ENCODE data around the gene GNE. TPM values are rescaled to one million over a fixed set of nuclear protein-coding genes. Genes with fewer than 3 reads are reported as not detected.

Gene GNE
- total and polyA plus RNA-seq, 7 experiments from 2014 or later: 6.4 to 18.5 (median 13.1) TPM

- Mint-ChIP-seq H3K36me3 (peaks cover 3 to 42% (median 18%) of the 10 kb centered on the region in 5 donors), H3K27me3 (no peaks in the 10 kb centered on the region), H3K9me3 (peaks cover 0 to 5% (median 0%) of the 10 kb centered on the region in 11 donors), H3K4me3 (peak overlapping the region in 2 of 10 donors; percentile 42 to 64), H3K4me1 (peaks cover 24 to 55% (median 48%) of the 10 kb centered on the region in 7 donors), H3K27ac (peak overlapping the region; percentile 29 to 86 (median 72))
- peaks cover 3 to 69% (median 6%) of the 10 kb centered on the region in 3 experiments for H3K36me3 ChIP-seq (ENCODE audit: control insufficient read depth in 2 of 3, insufficient read depth in 3 of 3, low read length in 3 of 3)
- intact Hi-C loops (cut with micrococcal nuclease): no loop called here
- CTCF ChIA-PET: interaction anchor here (1.2 to 1.7 kb wide), 3 partner anchors 28 to 115 kb away, joined by 3 to 4 read pairs (median 3); no protein-coding TSS in a partner anchor
- POLR2A ChIA-PET: interaction anchor here (0.6 kb wide), 1 partner anchor 15 kb away, joined by 3 read pairs; no protein-coding TSS in a partner anchor
- H3K4me3 ChIP-seq (ENCODE audit: low read length): no peak overlapping the region
- H3K27me3 ChIP-seq (ENCODE audit: control insufficient read depth in 2 of 2, insufficient read depth in 2 of 2, low read length in 2 of 2): no peaks in the 10 kb centered on the region
- ATAC-seq: no peak
- peaks cover 0 to 3% (median 0%) of the 10 kb centered on the region in 3 experiments for H3K9me3 ChIP-seq (ENCODE audit: control insufficient read depth in 2 of 3, low read length in 3 of 3)
- peak in 1 of 9 donors; percentile 6 for DNase-seq
- peaks cover 0 to 18% of the 10 kb centered on the region in 2 donors for H3K4me1 ChIP-seq (ENCODE audit: control insufficient read depth in 2 of 2, insufficient read depth in 2 of 2, low read length in 2 of 2)
- H3K27ac ChIP-seq (ENCODE audit: low read depth, low read length): peak overlapping the region; percentile 36
These were observed 40.8 kb downstream of the GNE start for GRCh38 chr9:36217256-36217968.

DNA sequence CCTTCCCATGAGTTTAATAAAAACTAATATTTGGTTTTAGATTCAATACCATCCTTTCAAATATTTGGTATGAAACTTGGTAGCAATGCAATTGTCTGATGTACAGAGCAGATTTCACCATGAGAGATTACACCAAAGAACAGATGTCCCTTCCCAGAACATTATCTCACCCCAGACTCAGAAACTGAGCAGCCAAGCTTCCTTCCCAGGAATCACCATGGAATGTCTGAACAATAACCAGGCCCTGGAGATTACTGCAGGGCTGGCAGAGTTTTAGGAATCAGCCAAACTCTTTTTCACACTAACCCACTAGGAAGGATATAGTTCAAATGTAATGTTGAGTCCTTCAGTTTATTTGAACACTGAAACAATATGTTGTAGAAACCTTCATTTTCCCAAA is 43.7 kb downstream of the GNE start:
- H3K36me3 ChIP-seq (ENCODE audit: control insufficient read depth in 2 of 3, insufficient read depth in 3 of 3, low read length in 3 of 3): peaks cover 0 to 69% (median 16%) of the 10 kb centered on the region in 3 experiments
- peaks cover 0 to 18% of the 10 kb centered on the region in 2 donors for H3K4me1 ChIP-seq (ENCODE audit: control insufficient read depth in 2 of 2, insufficient read depth in 2 of 2, low read length in 2 of 2)
- Mint-ChIP-seq H3K27ac (peak overlapping the region in 7 of 9 donors; percentile 7 to 86 (median 52)), H3K4me3 (no peak overlapping the region), H3K27me3 (no peaks in the 10 kb centered on the region), H3K36me3 (peaks cover 13 to 46% (median 23%) of the 10 kb centered on the region in 5 donors), H3K4me1 (peaks cover 30 to 77% (median 63%) of the 10 kb centered on the region in 7 donors), H3K9me3 (no peaks in the 10 kb centered on the region)
- ATAC-seq: no peak
- ChIA-PET POLR2A (no interaction called here), CTCF (no interaction called here)
- H3K27ac ChIP-seq (ENCODE audit: low read depth, low read length): peak overlapping the region; percentile 18
- H3K4me3 ChIP-seq (ENCODE audit: low read length): no peak overlapping the region
- intact Hi-C loops (cut with micrococcal nuclease): no loop called here
- no peaks in the 10 kb centered on the region for H3K27me3 ChIP-seq (ENCODE audit: control insufficient read depth in 2 of 2, insufficient read depth in 2 of 2, low read length in 2 of 2)
- H3K9me3 ChIP-seq (ENCODE audit: control insufficient read depth in 2 of 3, low read length in 3 of 3): no peaks in the 10 kb centered on the region
- DNase-seq: no peak

DNA sequence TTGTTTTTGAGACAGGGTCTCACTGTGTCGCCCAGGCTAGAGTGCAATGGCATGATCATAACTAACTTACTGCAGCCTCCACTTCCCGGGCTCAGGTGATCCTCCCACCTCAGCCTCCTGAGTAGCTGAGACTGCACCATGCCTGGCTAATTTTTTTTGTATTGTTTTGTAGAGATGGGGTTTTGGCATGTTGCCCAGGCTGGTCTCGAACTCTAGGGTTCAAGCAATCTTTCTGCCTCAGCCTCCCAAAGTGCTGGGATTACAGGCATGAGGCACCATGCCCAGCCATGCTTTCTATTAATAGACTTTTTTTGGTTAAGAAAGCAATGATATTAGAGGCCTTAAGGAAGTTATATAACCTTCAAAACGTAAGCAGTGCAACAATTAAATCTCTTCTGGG is 44.3 kb downstream of the GNE start:
- H3K4me1 ChIP-seq (ENCODE audit: control insufficient read depth in 2 of 2, insufficient read depth in 2 of 2, low read length in 2 of 2): peaks cover 0 to 18% of the 10 kb centered on the region in 2 donors
- no peak overlapping the region for H3K4me3 ChIP-seq (ENCODE audit: low read length)
- CTCF ChIA-PET: no interaction called here
- intact Hi-C loops (cut with micrococcal nuclease): no loop called here
- Mint-ChIP-seq H3K27me3 (no peaks in the 10 kb centered on the region), H3K9me3 (no peaks in the 10 kb centered on the region), H3K36me3 (peaks cover 13 to 48% (median 23%) of the 10 kb centered on the region in 5 donors), H3K27ac (peak overlapping the region in 3 of 9 donors; percentile 35 to 71 (median 61)), H3K4me3 (no peak overlapping the region), H3K4me1 (peaks cover 34 to 78% (median 63%) of the 10 kb centered on the region in 7 donors)
- ATAC-seq (no peak), DNase-seq (no peak)
- no peaks in the 10 kb centered on the region for H3K9me3 ChIP-seq (ENCODE audit: control insufficient read depth in 2 of 3, low read length in 3 of 3)
- H3K36me3 ChIP-seq (ENCODE audit: control insufficient read depth in 2 of 3, insufficient read depth in 3 of 3, low read length in 3 of 3): peaks cover 0 to 69% (median 16%) of the 10 kb centered on the region in 3 experiments
- POLR2A ChIA-PET: interaction anchor here (1.0 to 1.6 kb wide), 3 partner anchors 12 to 23 kb away, joined by 3 to 4 read pairs (median 4); partner anchors contain the start of gene CLTA
- H3K27ac ChIP-seq (ENCODE audit: low read depth, low read length): no peak overlapping the region
- no peaks in the 10 kb centered on the region for H3K27me3 ChIP-seq (ENCODE audit: control insufficient read depth in 2 of 2, insufficient read depth in 2 of 2, low read length in 2 of 2)

DNA sequence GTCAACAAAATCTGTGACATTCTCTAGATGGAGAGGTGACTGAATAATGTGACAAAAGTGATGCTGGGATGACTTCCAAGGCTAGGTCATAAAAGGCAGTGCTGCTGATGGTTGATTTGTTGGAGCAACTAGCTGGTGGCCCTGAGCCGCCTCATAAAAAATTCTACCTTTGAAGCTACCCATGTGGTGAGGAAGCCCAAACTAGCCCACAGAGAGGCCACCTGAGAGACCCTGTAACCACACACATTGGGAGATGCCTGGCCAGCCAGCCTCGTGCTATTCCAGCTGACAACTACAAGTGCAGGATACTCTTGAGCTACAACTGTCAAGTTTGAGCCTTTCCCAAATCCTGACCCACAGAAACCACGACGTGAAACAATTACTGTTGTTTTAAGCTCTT is 44.9 kb downstream of the GNE start:
- POLR2A ChIA-PET: interaction anchor here (0.6 to 1.6 kb wide), 5 partner anchors 11 to 81 kb away, joined by 3 to 4 read pairs (median 3); partner anchors contain the start of gene CLTA
- no peaks in the 10 kb centered on the region for H3K27me3 Mint-ChIP-seq

GRCh38 chr9:36211510-36211909 is 46.7 kb downstream of the GNE start:
- no peaks in the 10 kb centered on the region for H3K9me3 Mint-ChIP-seq
- Histone ChIP-seq H3K4me1 (ENCODE audit: control insufficient read depth in 2 of 2, insufficient read depth in 2 of 2, low read length in 2 of 2) (peaks cover 5 to 12% of the 10 kb centered on the region in 2 donors), H3K4me3 (ENCODE audit: low read length) (no peak overlapping the region), H3K9me3 (ENCODE audit: control insufficient read depth in 2 of 3, low read length in 3 of 3) (no peaks in the 10 kb centered on the region), H3K36me3 (ENCODE audit: control insufficient read depth in 2 of 3, insufficient read depth in 3 of 3, low read length in 3 of 3) (peaks cover 3 to 77% (median 24%) of the 10 kb centered on the region in 3 experiments), H3K27me3 (ENCODE audit: control insufficient read depth in 2 of 2, insufficient read depth in 2 of 2, low read length in 2 of 2) (no peaks in the 10 kb centered on the region), H3K27ac (ENCODE audit: low read depth, low read length) (no peak overlapping the region)
- CTCF ChIA-PET: no interaction called here
- intact Hi-C loops (cut with micrococcal nuclease): no loop called here
- POLR2A ChIA-PET: no interaction called here
- H3K36me3 Mint-ChIP-seq: peaks cover 10 to 57% (median 20%) of the 10 kb centered on the region in 5 donors
- no peak overlapping the region for H3K4me3 Mint-ChIP-seq
- DNase-seq (no peak), ATAC-seq (no peak)
- peak overlapping the region in 6 of 9 donors; percentile 28 to 54 (median 38) for H3K27ac Mint-ChIP-seq
- peaks cover 28 to 80% (median 65%) of the 10 kb centered on the region in 7 donors for H3K4me1 Mint-ChIP-seq
- no peaks in the 10 kb centered on the region for H3K27me3 Mint-ChIP-seq

More for the DNA sequence above, 44.9 kb downstream of the GNE start:
- peaks cover under 1 to 17% of the 10 kb centered on the region in 2 donors for H3K4me1 ChIP-seq (ENCODE audit: control insufficient read depth in 2 of 2, insufficient read depth in 2 of 2, low read length in 2 of 2)
- H3K36me3 Mint-ChIP-seq: peaks cover 13 to 47% (median 23%) of the 10 kb centered on the region in 5 donors
- peaks cover 30 to 78% (median 63%) of the 10 kb centered on the region in 7 donors for H3K4me1 Mint-ChIP-seq
- no peaks in the 10 kb centered on the region for H3K9me3 Mint-ChIP-seq
- H3K4me3 ChIP-seq (ENCODE audit: low read length): no peak overlapping the region
- no peak overlapping the region for H3K4me3 Mint-ChIP-seq
- intact Hi-C loops (cut with micrococcal nuclease): no loop called here
- no peak for ATAC-seq
- no peaks in the 10 kb centered on the region for H3K27me3 ChIP-seq (ENCODE audit: control insufficient read depth in 2 of 2, insufficient read depth in 2 of 2, low read length in 2 of 2)
- DNase-seq: no peak
- H3K9me3 ChIP-seq (ENCODE audit: control insufficient read depth in 2 of 3, low read length in 3 of 3): no peaks in the 10 kb centered on the region
- H3K36me3 ChIP-seq (ENCODE audit: control insufficient read depth in 2 of 3, insufficient read depth in 3 of 3, low read length in 3 of 3): peaks cover 0 to 69% (median 21%) of the 10 kb centered on the region in 3 experiments
- no peak overlapping the region for H3K27ac ChIP-seq (ENCODE audit: low read depth, low read length)
- peak overlapping the region in 5 of 9 donors; percentile 25 to 71 (median 61) for H3K27ac Mint-ChIP-seq
- CTCF ChIA-PET: no interaction called here

DNA sequence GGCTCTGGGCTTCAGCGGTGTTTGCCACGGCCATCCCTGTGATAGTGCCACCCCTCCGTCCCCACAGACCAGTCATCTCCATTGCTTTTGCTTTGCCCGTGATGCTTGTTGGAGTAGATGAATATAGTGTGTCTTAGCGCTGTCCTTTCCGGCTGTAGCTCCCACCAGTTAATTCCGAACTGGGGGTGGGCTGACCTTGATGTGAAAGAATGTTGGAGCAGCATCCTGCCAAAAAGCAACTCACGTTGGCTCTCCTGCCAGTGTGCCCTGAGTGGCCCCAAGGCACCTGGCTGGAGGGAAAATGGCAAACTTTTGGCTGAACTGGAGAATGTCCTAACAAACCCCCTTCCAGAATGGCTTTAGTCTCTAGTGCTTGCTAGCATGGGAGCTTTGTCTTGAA is 47.5 kb downstream of the GNE start:
- DNase-seq (no peak), ATAC-seq (no peak)
- no peaks in the 10 kb centered on the region for H3K9me3 Mint-ChIP-seq
- H3K4me1 ChIP-seq (ENCODE audit: control insufficient read depth in 2 of 2, insufficient read depth in 2 of 2, low read length in 2 of 2): peaks cover 7 to 8% of the 10 kb centered on the region in 2 donors
- ChIA-PET CTCF (no interaction called here), POLR2A (interaction anchor here (0.6 kb wide), 1 partner anchor 226 kb away, joined by 3 read pairs; no protein-coding TSS in a partner anchor)
- H3K36me3 ChIP-seq (ENCODE audit: control insufficient read depth in 2 of 3, insufficient read depth in 3 of 3, low read length in 3 of 3): peaks cover 9 to 83% (median 24%) of the 10 kb centered on the region in 3 experiments
- H3K4me3 Mint-ChIP-seq: no peak overlapping the region
- peaks cover 10 to 58% (median 16%) of the 10 kb centered on the region in 5 donors for H3K36me3 Mint-ChIP-seq
- H3K27me3 Mint-ChIP-seq: no peaks in the 10 kb centered on the region
- H3K9me3 ChIP-seq (ENCODE audit: control insufficient read depth in 2 of 3, low read length in 3 of 3): no peaks in the 10 kb centered on the region
- H3K4me1 Mint-ChIP-seq: peaks cover 23 to 78% (median 64%) of the 10 kb centered on the region in 7 donors
- H3K4me3 ChIP-seq (ENCODE audit: low read length): no peak overlapping the region
- H3K27ac Mint-ChIP-seq: peak overlapping the region in 6 of 9 donors; percentile 4 to 86 (median 50)
- H3K27me3 ChIP-seq (ENCODE audit: control insufficient read depth in 2 of 2, insufficient read depth in 2 of 2, low read length in 2 of 2): no peaks in the 10 kb centered on the region
- no peak overlapping the region for H3K27ac ChIP-seq (ENCODE audit: low read depth, low read length)
- intact Hi-C loops (cut with micrococcal nuclease): no loop called here

Measured in naive thymus-derived CD4-positive, alpha-beta T cell (primary cell).